ENCODE results near the gene TGM2. TPM values are rescaled to one million over a fixed set of nuclear protein-coding genes. Genes with fewer than 3 reads are reported as not detected.

The TGM2 gene
- total RNA-seq, 4 donors from 2014 or later, result 14.2 to 52.0 (median 21.7) TPM

GRCh38 chr20:38081575-38081974 is 83.5 kb downstream of the TGM2 start:
- H3K27me3 ChIP-seq, result no peaks in the 10 kb centered on the region
- H3K4me3 ChIP-seq, result no peak overlapping the region
- peak overlapping the region in 3 of 4 donors; percentile 66 to 83 (median 78) for H3K27ac ChIP-seq
- DNase-seq, result no peak
- peaks cover 0 to 18% (median 2%) of the 10 kb centered on the region in 4 donors for H3K36me3 ChIP-seq
- intact Hi-C loops (cut with DNase I; ENCODE audit: low total_unique reads) (no loop called here), in situ Hi-C loops (cut with MboI; ENCODE audit: low pct_ligation_motif_present in 1 of 4, low pct_unique_long_range_greater_than_20kb in 1 of 4, low sequenced_read_pairs in 3 of 4) (no loop called here)
- TF ChIP-seq, protein P1, sequence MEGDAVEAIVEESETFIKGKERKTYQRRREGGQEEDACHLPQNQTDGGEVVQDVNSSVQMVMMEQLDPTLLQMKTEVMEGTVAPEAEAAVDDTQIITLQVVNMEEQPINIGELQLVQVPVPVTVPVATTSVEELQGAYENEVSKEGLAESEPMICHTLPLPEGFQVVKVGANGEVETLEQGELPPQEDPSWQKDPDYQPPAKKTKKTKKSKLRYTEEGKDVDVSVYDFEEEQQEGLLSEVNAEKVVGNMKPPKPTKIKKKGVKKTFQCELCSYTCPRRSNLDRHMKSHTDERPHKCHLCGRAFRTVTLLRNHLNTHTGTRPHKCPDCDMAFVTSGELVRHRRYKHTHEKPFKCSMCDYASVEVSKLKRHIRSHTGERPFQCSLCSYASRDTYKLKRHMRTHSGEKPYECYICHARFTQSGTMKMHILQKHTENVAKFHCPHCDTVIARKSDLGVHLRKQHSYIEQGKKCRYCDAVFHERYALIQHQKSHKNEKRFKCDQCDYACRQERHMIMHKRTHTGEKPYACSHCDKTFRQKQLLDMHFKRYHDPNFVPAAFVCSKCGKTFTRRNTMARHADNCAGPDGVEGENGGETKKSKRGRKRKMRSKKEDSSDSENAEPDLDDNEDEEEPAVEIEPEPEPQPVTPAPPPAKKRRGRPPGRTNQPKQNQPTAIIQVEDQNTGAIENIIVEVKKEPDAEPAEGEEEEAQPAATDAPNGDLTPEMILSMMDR (IDR thresholded peaks at IDR 0.05), result no peak
- peak in 1 of 3 donors; percentile 42 for TF ChIP-seq POLR2AphosphoS5 (IDR thresholded peaks at IDR 0.05)
- TF ChIP-seq EP300 (IDR thresholded peaks at IDR 0.05; ENCODE audit: low read depth), result no peak
- peaks cover 3 to 32% (median 12%) of the 10 kb centered on the region in 4 donors for H3K4me1 ChIP-seq
- H3K9me3 ChIP-seq, result no peaks in the 10 kb centered on the region
- 68 to 90% methylated on average over 3 of the region's 3 CpGs for WGBS, 2 donors (ENCODE audit: low coverage in 1 of 2)

DNA sequence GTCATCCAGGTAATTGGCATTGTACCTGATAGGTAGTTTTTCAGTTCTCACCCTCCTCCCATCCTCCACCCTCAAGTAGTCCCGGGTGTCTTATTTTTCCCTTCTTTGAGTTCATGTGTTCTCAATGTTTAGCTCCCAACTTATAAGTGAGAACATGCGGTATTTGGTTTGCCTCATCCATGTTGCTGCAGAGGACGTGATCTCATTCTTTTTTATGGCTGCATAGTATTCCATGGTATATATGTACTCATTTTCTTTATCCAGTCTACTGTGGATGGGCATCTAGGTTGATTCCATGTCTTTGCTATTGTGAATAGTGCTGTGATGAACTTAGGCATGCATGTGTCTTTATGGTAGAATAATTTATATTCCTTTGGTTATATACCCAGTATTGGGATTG is 85.7 kb downstream of the TGM2 start:
- TF ChIP-seq POLR2A (IDR thresholded peaks at IDR 0.05) (no peak), POLR2AphosphoS5 (IDR thresholded peaks at IDR 0.05) (no peak), EP300 (IDR thresholded peaks at IDR 0.05; ENCODE audit: low read depth) (no peak)
- TF ChIP-seq, protein P1 (IDR thresholded peaks at IDR 0.05), result no peak
- Histone ChIP-seq H3K9me3 (no peaks in the 10 kb centered on the region), H3K36me3 (peaks cover 0 to 18% (median 2%) of the 10 kb centered on the region in 4 donors), H3K27ac (no peak overlapping the region), H3K4me1 (peaks cover 2 to 36% (median 15%) of the 10 kb centered on the region in 4 donors), H3K4me3 (no peak overlapping the region), H3K27me3 (no peaks in the 10 kb centered on the region)
- 99 to 100% methylated on average over 3 of the region's 3 CpGs for WGBS, 2 donors (ENCODE audit: low coverage in 1 of 2)
- in situ Hi-C loops (cut with MboI; ENCODE audit: low pct_ligation_motif_present in 1 of 4, low pct_unique_long_range_greater_than_20kb in 1 of 4, low sequenced_read_pairs in 3 of 4), result loop anchor here in 1 of 4 donors (10.0 kb wide), 1 partner anchor 85 kb away; the partner anchor contains the start of gene TGM2
- DNase-seq, result no peak
- intact Hi-C loops (cut with DNase I; ENCODE audit: low total_unique reads), result no loop called here

DNA sequence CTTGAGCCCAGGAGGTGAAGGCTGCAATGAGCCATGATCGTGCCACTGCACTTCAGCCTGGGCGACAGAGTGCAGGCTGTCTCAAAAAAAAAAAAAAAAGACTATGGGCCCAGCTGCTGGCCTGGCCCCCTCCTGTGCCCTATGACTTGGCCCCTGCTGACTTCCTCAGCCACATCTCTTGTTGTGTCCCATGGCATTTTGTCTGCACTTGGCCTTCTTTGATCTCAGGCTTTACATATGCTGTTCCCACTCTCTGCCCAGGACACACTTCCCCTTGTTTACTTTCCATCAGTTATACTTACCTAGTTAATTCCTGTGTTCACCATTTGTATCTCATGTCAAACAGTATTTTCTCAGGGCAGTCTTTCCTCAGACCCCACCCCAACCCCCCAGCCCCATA is 87.0 kb downstream of the TGM2 start:
- in situ Hi-C loops (cut with MboI; ENCODE audit: low pct_ligation_motif_present in 1 of 4, low pct_unique_long_range_greater_than_20kb in 1 of 4, low sequenced_read_pairs in 3 of 4) (loop anchor here in 1 of 4 donors (10.0 kb wide), 1 partner anchor 87 kb away; the partner anchor contains the start of gene TGM2), intact Hi-C loops (cut with DNase I; ENCODE audit: low total_unique reads) (no loop called here)
- TF ChIP-seq EP300 (IDR thresholded peaks at IDR 0.05; ENCODE audit: low read depth) (no peak), POLR2A (IDR thresholded peaks at IDR 0.05) (no peak), POLR2AphosphoS5 (IDR thresholded peaks at IDR 0.05) (no peak)
- TF ChIP-seq, protein P1 (IDR thresholded peaks at IDR 0.05), result no peak
- WGBS, 2 donors (ENCODE audit: low coverage in 1 of 2), result 80 to 100% methylated on average over 1 to 2 of the region's 2 CpGs
- no peak for DNase-seq
- Histone ChIP-seq H3K27me3 (no peaks in the 10 kb centered on the region), H3K9me3 (no peaks in the 10 kb centered on the region), H3K4me1 (peaks cover 14 to 36% (median 18%) of the 10 kb centered on the region in 4 donors), H3K27ac (peak overlapping the region in 3 of 4 donors; percentile 11 to 21 (median 20)), H3K4me3 (no peak overlapping the region), H3K36me3 (peaks cover 0 to 18% (median 0%) of the 10 kb centered on the region in 4 donors)

Small RNA genes within 50 kb of the gene (small RNA-seq; reads per million reads assigned to genes)
- gene RN7SL237P, result 0 reads per million in 4 donors

Other genes starting within 250 kb of the TGM2 start
- 10 to 100 TPM in 2 of 4 donors, 1 to 10 TPM in 2; 4.5 to 19.5 (median 9.4) TPM for gene TTI1, start 131.8 kb downstream of the TGM2 start, total RNA-seq
- gene RPRD1B, start 131.5 kb downstream of the TGM2 start, total RNA-seq, result 10 to 100 TPM; 16.5 to 35.9 (median 21.0) TPM
- gene KIAA1755, start 95.5 kb upstream of the TGM2 start, total RNA-seq, result 10 to 100 TPM in 1 of 4 donors, 1 to 10 TPM in 3; 1.6 to 20.2 (median 3.7) TPM
- gene BPI, start 138.9 kb upstream of the TGM2 start, total RNA-seq, result not detected
- gene LBP, start 181.2 kb upstream of the TGM2 start, total RNA-seq, result not detected